Vagina (tissue), 2 donors: Measurements from ENCODE around the gene TSC2. TPM values are rescaled to one million over a fixed set of nuclear protein-coding genes. Genes with fewer than 3 reads are reported as not detected.

ENCODE experiments used
- DNase-seq, 2 donors: peaks; one replicate each; pipeline ENCODE4 v3.0.0-alpha.2; 2017; ENCODE audit errors: extremely low spot score in 2 of 2
- H3K27ac ChIP-seq: fragments of 200-600 bp; sonication (generic); one replicate; pipeline ENCODE4 v1.5.1; 2019
- H3K27me3 ChIP-seq: fragments of 200-600 bp; sonication (generic); one replicate; pipeline ENCODE4 v1.5.1; 2019
- H3K36me3 ChIP-seq, 2 donors: fragments of 200-600 bp; sonication (generic); one replicate each; pipeline ENCODE4 v1.5.1; 2017 to 2019
- H3K4me1 ChIP-seq: fragments of 200-600 bp; sonication (generic); one replicate; pipeline ENCODE4 v1.5.1; 2019
- H3K4me3 ChIP-seq, 2 donors: fragments of 200-600 bp; sonication (generic); 1 replicate in 1 of 2; 2 replicates in 1 of 2; pipeline ENCODE4 v1.5.1; 2016 to 2019
- H3K9me3 ChIP-seq: fragments of 200-600 bp; sonication (generic); one replicate; pipeline ENCODE4 v1.5.1; 2019
- CTCF ChIP-seq, 3 experiments: fragments of 450-650 bp in 2 of 3; fragments of 200-600 bp in 1 of 3; sonication (generic) in 1 of 3; IDR thresholded peaks; one replicate each; pipeline ENCODE4 v1.5.1; 2017 to 2019; ENCODE audit warnings: antibody characterized with exemption in 3 of 3, mild to moderate bottlenecking in 2 of 3, moderate library complexity in 2 of 3
- POLR2A ChIP-seq, 2 donors: fragments of 450-650 bp; IDR thresholded peaks; one replicate each; pipeline ENCODE4 v1.6.1; 2017; ENCODE audit warnings: antibody characterized with exemption in 2 of 2, mild to moderate bottlenecking in 2 of 2, moderate library complexity in 2 of 2
- POLR2AphosphoS5 ChIP-seq, 2 donors: sonication (generic); formaldehyde crosslinking; IDR thresholded peaks; one replicate each; pipeline ENCODE4 v1.9.0; 2017; ENCODE audit warnings: antibody characterized with exemption in 2 of 2, mild to moderate bottlenecking in 2 of 2, low read depth in 1 of 2; ENCODE audit not compliant: insufficient read depth in 1 of 2
- intact Hi-C: fragments of 100-400 bp; cut with DNase I; formaldehyde crosslinking; loops from one replicate; pipeline ENCODE4 v1.15.1; 2023
- total RNA-seq: library from RNA; depleted of rRNA; stranded (reverse); fragments of >200 nt; gene quantifications from one replicate; pipeline ENCODE4 v1.2.3, GENCODE V29; 2016

Gene TSC2
- total RNA-seq, 1 donor from 2014 or later = 78.6 TPM

- Histone ChIP-seq H3K27ac (no peak overlapping the region), H3K9me3 (no peaks in the 10 kb centered on the region), H3K4me1 (peaks cover 58% of the 10 kb centered on the region), H3K27me3 (no peaks in the 10 kb centered on the region), H3K36me3 (peaks cover 0 to 41% of the 10 kb centered on the region in 2 donors), H3K4me3 (no peak overlapping the region)
- TF ChIP-seq CTCF (IDR thresholded peaks at IDR 0.05) = peak; percentile 54 to 79 (median 61)
- TF ChIP-seq POLR2A (IDR thresholded peaks at IDR 0.05) = no peak
- peak in 1 of 2 donors; percentile 13 for TF ChIP-seq POLR2AphosphoS5 (IDR thresholded peaks at IDR 0.05; ENCODE audit: insufficient read depth in 1 of 2, low read depth in 1 of 2)
- intact Hi-C loops = no loop called here
- no peak for DNase-seq
Measured at GRCh38 chr16:2003827-2004641, 43.8 kb upstream of the TSC2 start.

GRCh38 chr16:2004795-2005517 lies 42.8 kb upstream of the TSC2 start:
- TF ChIP-seq POLR2A (IDR thresholded peaks at IDR 0.05) (no peak), POLR2AphosphoS5 (IDR thresholded peaks at IDR 0.05; ENCODE audit: insufficient read depth in 1 of 2, low read depth in 1 of 2) (no peak), CTCF (IDR thresholded peaks at IDR 0.05) (no peak)
- Histone ChIP-seq H3K27ac (no peak overlapping the region), H3K9me3 (no peaks in the 10 kb centered on the region), H3K4me1 (peaks cover 61% of the 10 kb centered on the region), H3K36me3 (peaks cover 0 to 32% of the 10 kb centered on the region in 2 donors), H3K27me3 (no peaks in the 10 kb centered on the region), H3K4me3 (no peak overlapping the region)
- intact Hi-C loops = no loop called here
- DNase-seq = no peak

GRCh38 chr16:2005646-2006045 lies 42.1 kb upstream of the TSC2 start:
- Histone ChIP-seq H3K27me3 (no peaks in the 10 kb centered on the region), H3K9me3 (no peaks in the 10 kb centered on the region), H3K4me1 (peaks cover 67% of the 10 kb centered on the region), H3K4me3 (no peak overlapping the region), H3K36me3 (peaks cover 0 to 27% of the 10 kb centered on the region in 2 donors), H3K27ac (no peak overlapping the region)
- DNase-seq = no peak
- intact Hi-C loops = no loop called here
- TF ChIP-seq CTCF (IDR thresholded peaks at IDR 0.05) (no peak), POLR2A (IDR thresholded peaks at IDR 0.05) (no peak), POLR2AphosphoS5 (IDR thresholded peaks at IDR 0.05; ENCODE audit: insufficient read depth in 1 of 2, low read depth in 1 of 2) (no peak)

- H3K9me3 ChIP-seq = no peaks in the 10 kb centered on the region
- no peak for DNase-seq
- no peak for TF ChIP-seq CTCF (IDR thresholded peaks at IDR 0.05)
- TF ChIP-seq POLR2A (IDR thresholded peaks at IDR 0.05) = no peak
- no peak for TF ChIP-seq POLR2AphosphoS5 (IDR thresholded peaks at IDR 0.05; ENCODE audit: insufficient read depth in 1 of 2, low read depth in 1 of 2)
- H3K27ac ChIP-seq = no peak overlapping the region
- H3K36me3 ChIP-seq = peaks cover 0 to 21% of the 10 kb centered on the region in 2 donors
- no peaks in the 10 kb centered on the region for H3K27me3 ChIP-seq
- no peak overlapping the region for H3K4me3 ChIP-seq
- H3K4me1 ChIP-seq = peaks cover 68% of the 10 kb centered on the region
- intact Hi-C loops = no loop called here
Measured at GRCh38 chr16:2006317-2006716, 41.5 kb upstream of the TSC2 start.
